ENCODE measurements around the gene FAM163B. TPM values are rescaled to one million over a fixed set of nuclear protein-coding genes. Genes with fewer than 3 reads are reported as not detected.

Gene FAM163B
- total RNA-seq, 6 donors from 2014 or later, result not detected

- H3K27ac ChIP-seq, result no peak overlapping the region
- 88 to 93% methylated on average over 15 to 18 of the region's 21 CpGs for WGBS, 2 donors
- peaks cover 27 to 41% (median 32%) of the 10 kb centered on the region in 4 donors for H3K4me1 ChIP-seq
- H3K27me3 ChIP-seq, result no peaks in the 10 kb centered on the region
- H3K9me3 ChIP-seq, result no peaks in the 10 kb centered on the region
- H3K36me3 ChIP-seq, result peaks cover 0 to 11% (median 3%) of the 10 kb centered on the region in 4 donors
- no peak overlapping the region for H3K4me3 ChIP-seq
- DNase-seq (peak in 1 of 2 donors; percentile 69), ATAC-seq (ENCODE audit: low FRiP score in 2 of 2) (no peak)
- TF ChIP-seq, protein P1, sequence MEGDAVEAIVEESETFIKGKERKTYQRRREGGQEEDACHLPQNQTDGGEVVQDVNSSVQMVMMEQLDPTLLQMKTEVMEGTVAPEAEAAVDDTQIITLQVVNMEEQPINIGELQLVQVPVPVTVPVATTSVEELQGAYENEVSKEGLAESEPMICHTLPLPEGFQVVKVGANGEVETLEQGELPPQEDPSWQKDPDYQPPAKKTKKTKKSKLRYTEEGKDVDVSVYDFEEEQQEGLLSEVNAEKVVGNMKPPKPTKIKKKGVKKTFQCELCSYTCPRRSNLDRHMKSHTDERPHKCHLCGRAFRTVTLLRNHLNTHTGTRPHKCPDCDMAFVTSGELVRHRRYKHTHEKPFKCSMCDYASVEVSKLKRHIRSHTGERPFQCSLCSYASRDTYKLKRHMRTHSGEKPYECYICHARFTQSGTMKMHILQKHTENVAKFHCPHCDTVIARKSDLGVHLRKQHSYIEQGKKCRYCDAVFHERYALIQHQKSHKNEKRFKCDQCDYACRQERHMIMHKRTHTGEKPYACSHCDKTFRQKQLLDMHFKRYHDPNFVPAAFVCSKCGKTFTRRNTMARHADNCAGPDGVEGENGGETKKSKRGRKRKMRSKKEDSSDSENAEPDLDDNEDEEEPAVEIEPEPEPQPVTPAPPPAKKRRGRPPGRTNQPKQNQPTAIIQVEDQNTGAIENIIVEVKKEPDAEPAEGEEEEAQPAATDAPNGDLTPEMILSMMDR (IDR thresholded peaks at IDR 0.05), result no peak
- no peak for TF ChIP-seq EP300 (IDR thresholded peaks at IDR 0.05)
- no peak for TF ChIP-seq POLR2AphosphoS5 (IDR thresholded peaks at IDR 0.05)
- no peak for TF ChIP-seq POLR2A (IDR thresholded peaks at IDR 0.05)
Measured at GRCh38 chr9:133573791-133574515, 35.2 kb downstream of the FAM163B start.

DNA sequence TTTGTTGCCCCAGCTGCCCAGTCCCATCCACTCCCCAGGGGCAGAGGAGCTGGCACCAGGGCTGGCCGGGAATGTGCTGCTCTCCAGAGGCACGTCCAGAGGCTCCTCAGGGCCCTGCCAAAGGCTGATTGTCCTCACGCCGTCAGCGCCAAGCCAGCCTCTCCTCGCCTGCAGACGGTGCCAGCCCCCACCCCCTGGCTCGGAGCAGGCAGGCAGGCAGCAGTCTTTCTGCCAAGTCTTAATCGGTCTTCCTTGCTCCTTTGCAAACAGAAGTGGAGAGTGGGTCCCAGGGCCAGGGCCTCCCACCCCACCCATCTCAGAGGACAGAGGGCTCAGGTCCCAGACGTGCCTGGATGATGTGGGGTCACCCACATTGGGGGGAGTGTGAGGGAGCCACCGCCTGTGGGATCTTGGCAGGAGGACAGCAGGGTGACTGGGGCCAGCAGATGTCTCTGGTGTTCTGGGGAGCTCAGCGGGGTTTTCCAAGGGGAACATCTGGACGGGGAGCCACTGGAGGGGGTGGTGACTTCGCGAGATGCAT is 36.3 kb downstream of the FAM163B start:
- WGBS, 2 donors, result 39 to 60% methylated on average over 5 to 15 of the region's 15 CpGs
- peak; percentile 47 to 87 for DNase-seq
- Histone ChIP-seq H3K9me3 (no peaks in the 10 kb centered on the region), H3K4me1 (peaks cover 27 to 41% (median 32%) of the 10 kb centered on the region in 4 donors), H3K27ac (peak overlapping the region in 2 of 4 donors; percentile 20 to 36), H3K27me3 (no peaks in the 10 kb centered on the region), H3K36me3 (peaks cover 0 to 11% (median 3%) of the 10 kb centered on the region in 4 donors), H3K4me3 (no peak overlapping the region)
- TF ChIP-seq POLR2A (IDR thresholded peaks at IDR 0.05) (no peak), EP300 (IDR thresholded peaks at IDR 0.05) (no peak), POLR2AphosphoS5 (IDR thresholded peaks at IDR 0.05) (no peak)
- TF ChIP-seq, protein P1 (IDR thresholded peaks at IDR 0.05), result no peak
- ATAC-seq (ENCODE audit: low FRiP score in 2 of 2), result peak in 1 of 2 donors; percentile 7

GRCh38 chr9:133571896-133572595 is 37.1 kb downstream of the FAM163B start:
- DNase-seq (peak in 1 of 2 donors; percentile 78), ATAC-seq (ENCODE audit: low FRiP score in 2 of 2) (no peak)
- Histone ChIP-seq H3K9me3 (no peaks in the 10 kb centered on the region), H3K27ac (peak overlapping the region in 1 of 4 donors; percentile 36), H3K36me3 (peaks cover 0 to 11% (median 3%) of the 10 kb centered on the region in 4 donors), H3K4me1 (peaks cover 22 to 35% (median 30%) of the 10 kb centered on the region in 4 donors), H3K4me3 (no peak overlapping the region), H3K27me3 (no peaks in the 10 kb centered on the region)
- WGBS, 2 donors, result 82 to 87% methylated on average over 14 of the region's 20 CpGs
- no peak for TF ChIP-seq POLR2A (IDR thresholded peaks at IDR 0.05)
- TF ChIP-seq POLR2AphosphoS5 (IDR thresholded peaks at IDR 0.05), result no peak
- TF ChIP-seq, protein P1 (IDR thresholded peaks at IDR 0.05), result no peak
- no peak for TF ChIP-seq EP300 (IDR thresholded peaks at IDR 0.05)

DNA sequence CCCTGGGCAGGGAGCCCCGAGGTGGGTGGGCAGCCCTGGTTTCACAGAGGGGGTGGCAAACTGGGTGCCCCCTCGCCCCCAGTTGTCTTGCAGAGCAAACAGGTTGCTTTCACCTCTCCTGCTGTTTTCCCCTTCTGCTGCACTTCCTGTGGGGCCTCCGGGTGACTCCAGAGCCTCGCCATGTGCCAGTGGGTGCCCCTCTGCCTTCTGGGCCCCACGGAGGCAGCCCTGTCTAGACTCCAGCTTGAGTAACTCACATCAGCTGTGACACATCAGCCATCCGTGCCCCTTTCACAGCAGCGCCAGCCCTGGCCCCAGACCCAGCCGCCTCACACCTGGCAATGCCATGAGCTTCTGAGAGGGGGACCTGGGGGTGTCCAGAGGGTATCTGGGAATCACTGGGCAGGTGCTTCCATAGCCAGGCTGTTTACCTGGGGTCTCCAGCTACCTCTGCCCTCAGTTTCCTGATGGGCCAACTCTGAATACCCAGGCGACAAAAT is 37.7 kb downstream of the FAM163B start:
- H3K4me3 ChIP-seq, result no peak overlapping the region
- H3K36me3 ChIP-seq, result peaks cover 0 to 11% (median 3%) of the 10 kb centered on the region in 4 donors
- H3K4me1 ChIP-seq, result peaks cover 16 to 32% (median 26%) of the 10 kb centered on the region in 4 donors
- no peaks in the 10 kb centered on the region for H3K9me3 ChIP-seq
- WGBS, 2 donors, result 79 to 83% methylated on average over 3 to 9 of the region's 9 CpGs
- TF ChIP-seq EP300 (IDR thresholded peaks at IDR 0.05) (no peak), POLR2A (IDR thresholded peaks at IDR 0.05) (no peak), POLR2AphosphoS5 (IDR thresholded peaks at IDR 0.05) (no peak)
- TF ChIP-seq, protein P1 (IDR thresholded peaks at IDR 0.05), result no peak
- ATAC-seq (ENCODE audit: low FRiP score in 2 of 2) (no peak), DNase-seq (peak in 1 of 2 donors; percentile 69)
- H3K27me3 ChIP-seq, result no peaks in the 10 kb centered on the region
- no peak overlapping the region for H3K27ac ChIP-seq
